ENCODE data around the gene OGA.

Gene OGA

GRCh38 chr10:101771380-101771779 lies 46.9 kb downstream of the OGA start:
- no peak for TF ChIP-seq CTCF (IDR thresholded peaks at IDR 0.05; ENCODE audit: low read length, missing control alignments)
- H3K4me3 ChIP-seq (replicated peaks; ENCODE audit: low read depth, low read length), result no peak overlapping the region
- DNase-seq (ENCODE audit: low read depth), result no peak

- no peak for TF ChIP-seq CTCF (IDR thresholded peaks at IDR 0.05; ENCODE audit: low read length, missing control alignments)
- DNase-seq (ENCODE audit: low read depth), result no peak
These were observed 47.7 kb downstream of the OGA start for GRCh38 chr10:101770331-101771215.

GRCh38 chr10:101769541-101770180 lies 48.6 kb downstream of the OGA start:
- no peak for DNase-seq (ENCODE audit: low read depth)
- H3K4me3 ChIP-seq (replicated peaks; ENCODE audit: low read depth, low read length), result no peak overlapping the region
- TF ChIP-seq CTCF (IDR thresholded peaks at IDR 0.05; ENCODE audit: low read length, missing control alignments), result no peak

More at GRCh38 chr10:101770331-101771215, 47.7 kb downstream of the OGA start:
- H3K4me3 ChIP-seq (replicated peaks; ENCODE audit: low read depth, low read length), result no peak overlapping the region

- DNase-seq (ENCODE audit: low read depth), result no peak
- TF ChIP-seq CTCF (IDR thresholded peaks at IDR 0.05; ENCODE audit: low read length, missing control alignments), result no peak
- no peak overlapping the region for H3K4me3 ChIP-seq (replicated peaks; ENCODE audit: low read depth, low read length)
These were observed 49.5 kb downstream of the OGA start for GRCh38 chr10:101768791-101769170.

GRCh38 chr10:101767966-101768790 lies 50.1 kb downstream of the OGA start:
- DNase-seq (ENCODE audit: low read depth), result no peak

GRCh38 chr10:101767600-101767945 lies 50.7 kb downstream of the OGA start:
- TF ChIP-seq CTCF (IDR thresholded peaks at IDR 0.05; ENCODE audit: low read length, missing control alignments), result no peak
- DNase-seq (ENCODE audit: low read depth), result no peak
- H3K4me3 ChIP-seq (replicated peaks; ENCODE audit: low read depth, low read length), result no peak overlapping the region

More at GRCh38 chr10:101767966-101768790, 50.1 kb downstream of the OGA start:
- no peak overlapping the region for H3K4me3 ChIP-seq (replicated peaks; ENCODE audit: low read depth, low read length)
- TF ChIP-seq CTCF (IDR thresholded peaks at IDR 0.05; ENCODE audit: low read length, missing control alignments), result no peak
